Natural killer cell (primary cell): ENCODE measurements around the gene ARL6. TPM values are rescaled to one million over a fixed set of nuclear protein-coding genes. Genes with fewer than 3 reads are reported as not detected.

Experiments
- ATAC-seq, 3 donors: fragments of 150-1000 bp in 2 of 3; fragments of 200-7000 bp in 1 of 3; cut with Tn5 transposase; 1 replicate in 1 of 3; 2 replicates in 2 of 3; pipeline ENCODE4 v1.10.0; 2021; ENCODE audit warnings: mild to moderate bottlenecking in 2 of 3, moderate library complexity in 2 of 3
- DNase-seq, 2 donors: peaks; one replicate each; pipeline versions ENCODE4 v3.0.0 to v3.0.0-alpha.2; 2013 to 2021; ENCODE audit warnings: mixed read lengths in 1 of 2
- H3K27ac ChIP-seq: one replicate; pipeline ENCODE4 v1.5.1; 2013; ENCODE audit warnings: mild to moderate bottlenecking, low read length
- H3K27me3 ChIP-seq: one replicate; pipeline ENCODE4 v1.6.1; 2013; ENCODE audit warnings: low read length; ENCODE audit not compliant: control insufficient read depth, insufficient read depth
- H3K36me3 ChIP-seq: one replicate; pipeline ENCODE4 v1.6.1; 2013; ENCODE audit warnings: low read length; ENCODE audit not compliant: control insufficient read depth, insufficient read depth
- H3K4me1 ChIP-seq: one replicate; pipeline ENCODE4 v1.6.1; 2013; ENCODE audit warnings: low read length; ENCODE audit not compliant: control insufficient read depth, insufficient read depth
- H3K4me3 ChIP-seq: one replicate; pipeline ENCODE4 v1.5.1; 2013; ENCODE audit warnings: low read length
- H3K9me3 ChIP-seq: one replicate; pipeline ENCODE4 v1.6.1; 2013; ENCODE audit warnings: low read length; ENCODE audit not compliant: control insufficient read depth, insufficient read depth
- H3K27ac Mint-ChIP-seq, 2 donors: one replicate each; pipeline ENCODE4 v1.8.0; 2022; ENCODE audit warnings: mild to moderate bottlenecking in 2 of 2, mixed read lengths in 2 of 2, moderate library complexity in 1 of 2
- H3K27me3 Mint-ChIP-seq, 2 donors: one replicate each; pipeline ENCODE4 v1.8.0; 2022; ENCODE audit warnings: low read depth in 2 of 2, mixed read lengths in 2 of 2
- H3K36me3 Mint-ChIP-seq: one replicate; pipeline ENCODE4 v1.8.0; 2022; ENCODE audit warnings: mixed read lengths
- H3K4me1 Mint-ChIP-seq, 2 donors: one replicate each; pipeline ENCODE4 v1.8.0; 2022; ENCODE audit warnings: mixed read lengths in 2 of 2
- H3K4me3 Mint-ChIP-seq: one replicate; pipeline ENCODE4 v1.8.0; 2022; ENCODE audit warnings: mild to moderate bottlenecking, moderate library complexity, mixed read lengths
- H3K9me3 Mint-ChIP-seq, 2 donors: one replicate each; pipeline ENCODE4 v1.8.0; 2022; ENCODE audit warnings: mixed read lengths in 2 of 2
- WGBS: methylation state at CpG from one replicate; pipeline ENCODE4 v1.1.7; 2013; ENCODE audit warnings: missing lambda C conversion rate; ENCODE audit not compliant: insufficient coverage; 5-methylcytosine and 5-hydroxymethylcytosine counted together
- intact Hi-C: fragments of 100-400 bp; cut with micrococcal nuclease; formaldehyde crosslinking; loops from one replicate; pipeline ENCODE4 v1.14.2; 2022
- total RNA-seq, 4 donors: library from RNA; stranded (reverse); fragments of 120-200 nt in 1 of 4; gene quantifications; one replicate each; pipeline versions ENCODE4 v1.2.3 to v1.2.4, GENCODE V29; 2013 to 2022
- TF ChIP-seq, protein P1 (sequence below): fragments of 200-600 bp; IDR thresholded peaks from one replicate; pipeline ENCODE4 v1.8.0; 2022; ENCODE audit warnings: antibody characterized with exemption

Gene ARL6
- total RNA-seq, 3 donors from 2014 or later (not counting 1 experiment from before 2014, with no cell fraction given), result 2.1 to 4.9 (median 2.3) TPM

DNA sequence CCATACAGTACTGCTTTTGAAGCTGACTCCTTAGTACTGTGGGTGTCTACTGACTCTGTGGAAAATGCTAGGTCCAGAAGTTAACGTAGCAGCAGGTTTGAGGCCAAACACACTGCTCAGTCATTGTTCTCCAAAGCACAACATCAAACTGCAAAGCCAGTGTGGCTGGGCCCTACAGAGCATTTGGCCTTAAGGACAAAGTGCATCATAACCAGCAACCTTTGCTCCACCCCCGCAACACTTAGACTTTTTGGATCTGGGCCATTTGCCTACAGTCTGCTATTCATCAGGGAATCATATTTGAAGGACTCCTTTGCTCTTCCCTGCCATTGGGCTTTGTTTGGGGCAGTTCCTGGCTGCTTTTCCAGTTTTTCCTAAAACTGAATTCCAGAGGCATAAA lies 43.1 kb upstream of the ARL6 start:
- Mint-ChIP-seq H3K4me1 (no peaks in the 10 kb centered on the region), H3K4me3 (no peak overlapping the region), H3K27ac (no peak overlapping the region), H3K9me3 (no peaks in the 10 kb centered on the region), H3K27me3 (peaks cover 0 to 2% of the 10 kb centered on the region in 2 donors), H3K36me3 (no peaks in the 10 kb centered on the region)
- DNase-seq (no peak), ATAC-seq (no peak)
- Histone ChIP-seq H3K36me3 (no peaks in the 10 kb centered on the region), H3K27ac (no peak overlapping the region), H3K4me1 (no peaks in the 10 kb centered on the region), H3K9me3 (no peaks in the 10 kb centered on the region), H3K27me3 (peaks cover 2% of the 10 kb centered on the region), H3K4me3 (no peak overlapping the region)
- intact Hi-C loops, result no loop called here
- TF ChIP-seq, protein P1, sequence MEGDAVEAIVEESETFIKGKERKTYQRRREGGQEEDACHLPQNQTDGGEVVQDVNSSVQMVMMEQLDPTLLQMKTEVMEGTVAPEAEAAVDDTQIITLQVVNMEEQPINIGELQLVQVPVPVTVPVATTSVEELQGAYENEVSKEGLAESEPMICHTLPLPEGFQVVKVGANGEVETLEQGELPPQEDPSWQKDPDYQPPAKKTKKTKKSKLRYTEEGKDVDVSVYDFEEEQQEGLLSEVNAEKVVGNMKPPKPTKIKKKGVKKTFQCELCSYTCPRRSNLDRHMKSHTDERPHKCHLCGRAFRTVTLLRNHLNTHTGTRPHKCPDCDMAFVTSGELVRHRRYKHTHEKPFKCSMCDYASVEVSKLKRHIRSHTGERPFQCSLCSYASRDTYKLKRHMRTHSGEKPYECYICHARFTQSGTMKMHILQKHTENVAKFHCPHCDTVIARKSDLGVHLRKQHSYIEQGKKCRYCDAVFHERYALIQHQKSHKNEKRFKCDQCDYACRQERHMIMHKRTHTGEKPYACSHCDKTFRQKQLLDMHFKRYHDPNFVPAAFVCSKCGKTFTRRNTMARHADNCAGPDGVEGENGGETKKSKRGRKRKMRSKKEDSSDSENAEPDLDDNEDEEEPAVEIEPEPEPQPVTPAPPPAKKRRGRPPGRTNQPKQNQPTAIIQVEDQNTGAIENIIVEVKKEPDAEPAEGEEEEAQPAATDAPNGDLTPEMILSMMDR, result no peak
- 86% methylated on average over 2 of the region's 2 CpGs for WGBS

DNA sequence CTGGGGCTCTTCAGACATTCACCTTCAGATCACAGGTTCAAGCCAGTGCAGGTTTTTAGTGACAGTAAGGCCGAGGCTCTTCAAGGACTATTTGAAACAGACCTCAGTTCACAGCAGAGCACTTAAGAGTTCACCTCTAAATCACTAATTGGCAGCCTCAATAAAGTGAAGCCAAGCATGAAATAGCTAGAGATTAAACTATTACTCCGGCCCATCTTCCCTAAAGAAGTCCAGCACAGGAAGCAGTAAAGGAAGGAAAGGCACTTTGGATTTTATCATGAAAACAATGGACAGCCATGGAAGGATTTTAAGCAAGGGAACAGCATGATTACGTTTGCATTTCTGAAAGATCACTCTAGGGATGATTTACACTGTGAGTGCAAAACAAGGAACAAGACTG lies 27.6 kb upstream of the ARL6 start:
- no peak for ATAC-seq
- H3K27me3 Mint-ChIP-seq, result peaks cover 3 to 9% of the 10 kb centered on the region in 2 donors
- no peaks in the 10 kb centered on the region for H3K9me3 Mint-ChIP-seq
- no peaks in the 10 kb centered on the region for H3K4me1 ChIP-seq
- intact Hi-C loops, result no loop called here
- H3K27me3 ChIP-seq, result no peaks in the 10 kb centered on the region
- no peak overlapping the region for H3K27ac ChIP-seq
- no peaks in the 10 kb centered on the region for H3K36me3 Mint-ChIP-seq
- H3K9me3 ChIP-seq, result no peaks in the 10 kb centered on the region
- H3K36me3 ChIP-seq, result no peaks in the 10 kb centered on the region
- no peak overlapping the region for H3K4me3 Mint-ChIP-seq
- no peak for DNase-seq
- TF ChIP-seq, protein P1, result no peak
- 56% methylated on average over 3 of the region's 3 CpGs for WGBS
- no peak overlapping the region for H3K4me3 ChIP-seq
- H3K4me1 Mint-ChIP-seq, result no peaks in the 10 kb centered on the region
- H3K27ac Mint-ChIP-seq, result no peak overlapping the region

DNA sequence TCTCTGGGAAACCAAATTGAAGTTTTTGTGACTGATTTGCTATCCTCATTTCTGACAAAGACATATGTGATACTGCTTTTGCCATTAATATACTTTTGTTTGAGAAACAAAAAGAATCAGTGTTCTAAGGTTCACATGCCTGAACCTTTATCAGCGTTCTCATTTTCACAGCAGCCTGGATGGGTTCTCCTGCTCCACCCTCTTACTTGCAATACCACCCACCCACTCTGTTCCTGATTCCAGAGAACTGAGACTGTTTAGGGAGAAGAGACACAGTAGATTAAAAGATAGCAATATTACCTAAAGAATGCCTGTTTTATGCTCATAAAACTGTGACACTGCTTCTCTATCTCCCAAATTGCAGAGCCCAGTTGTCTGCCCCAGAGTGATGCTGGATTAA lies 25.8 kb upstream of the ARL6 start:
- Histone ChIP-seq H3K9me3 (no peaks in the 10 kb centered on the region), H3K27me3 (no peaks in the 10 kb centered on the region), H3K36me3 (no peaks in the 10 kb centered on the region), H3K4me1 (no peaks in the 10 kb centered on the region), H3K4me3 (no peak overlapping the region), H3K27ac (no peak overlapping the region)
- Mint-ChIP-seq H3K9me3 (no peaks in the 10 kb centered on the region), H3K36me3 (no peaks in the 10 kb centered on the region), H3K4me1 (no peaks in the 10 kb centered on the region), H3K4me3 (no peak overlapping the region), H3K27ac (no peak overlapping the region), H3K27me3 (peaks cover 7 to 9% of the 10 kb centered on the region in 2 donors)
- DNase-seq, result no peak
- intact Hi-C loops, result no loop called here
- no peak for ATAC-seq
- TF ChIP-seq, protein P1, result no peak
- WGBS, result 83% methylated on average over 1 of the region's 1 CpG

DNA sequence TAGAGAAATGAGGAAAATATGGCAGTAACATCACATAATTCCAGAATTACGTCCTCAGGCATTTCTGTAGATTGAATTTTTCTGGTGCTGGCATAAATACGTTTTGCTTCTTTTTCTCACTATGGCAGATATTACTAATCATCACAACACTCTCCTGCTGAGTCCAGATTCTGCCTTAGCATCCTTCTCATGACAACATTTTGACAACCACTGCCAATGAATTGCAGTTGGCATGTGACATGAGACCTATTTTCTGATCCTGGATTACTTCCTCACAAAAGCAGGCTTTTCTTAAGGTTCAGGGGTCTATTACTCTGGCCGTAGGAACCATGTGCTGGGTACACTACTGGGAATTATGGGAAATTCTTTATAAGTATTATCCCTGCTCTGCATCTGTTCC lies 22.5 kb upstream of the ARL6 start:
- no peaks in the 10 kb centered on the region for H3K4me1 ChIP-seq
- ATAC-seq (no peak), DNase-seq (no peak)
- Mint-ChIP-seq H3K27me3 (peaks cover 7 to 15% of the 10 kb centered on the region in 2 donors), H3K4me3 (no peak overlapping the region), H3K27ac (no peak overlapping the region), H3K36me3 (no peaks in the 10 kb centered on the region), H3K4me1 (no peaks in the 10 kb centered on the region), H3K9me3 (no peaks in the 10 kb centered on the region)
- H3K9me3 ChIP-seq, result no peaks in the 10 kb centered on the region
- no peak overlapping the region for H3K27ac ChIP-seq
- WGBS, result 79% methylated on average over 3 of the region's 3 CpGs
- H3K4me3 ChIP-seq, result no peak overlapping the region
- no peaks in the 10 kb centered on the region for H3K36me3 ChIP-seq
- intact Hi-C loops, result no loop called here
- no peaks in the 10 kb centered on the region for H3K27me3 ChIP-seq
- TF ChIP-seq, protein P1, result no peak
